ENCODE measurements around the gene MAML3.

GRCh38 chr4:140187316-140187695, 33.3 kb upstream of the MAML3 start:
- TF ChIP-seq, protein P1, sequence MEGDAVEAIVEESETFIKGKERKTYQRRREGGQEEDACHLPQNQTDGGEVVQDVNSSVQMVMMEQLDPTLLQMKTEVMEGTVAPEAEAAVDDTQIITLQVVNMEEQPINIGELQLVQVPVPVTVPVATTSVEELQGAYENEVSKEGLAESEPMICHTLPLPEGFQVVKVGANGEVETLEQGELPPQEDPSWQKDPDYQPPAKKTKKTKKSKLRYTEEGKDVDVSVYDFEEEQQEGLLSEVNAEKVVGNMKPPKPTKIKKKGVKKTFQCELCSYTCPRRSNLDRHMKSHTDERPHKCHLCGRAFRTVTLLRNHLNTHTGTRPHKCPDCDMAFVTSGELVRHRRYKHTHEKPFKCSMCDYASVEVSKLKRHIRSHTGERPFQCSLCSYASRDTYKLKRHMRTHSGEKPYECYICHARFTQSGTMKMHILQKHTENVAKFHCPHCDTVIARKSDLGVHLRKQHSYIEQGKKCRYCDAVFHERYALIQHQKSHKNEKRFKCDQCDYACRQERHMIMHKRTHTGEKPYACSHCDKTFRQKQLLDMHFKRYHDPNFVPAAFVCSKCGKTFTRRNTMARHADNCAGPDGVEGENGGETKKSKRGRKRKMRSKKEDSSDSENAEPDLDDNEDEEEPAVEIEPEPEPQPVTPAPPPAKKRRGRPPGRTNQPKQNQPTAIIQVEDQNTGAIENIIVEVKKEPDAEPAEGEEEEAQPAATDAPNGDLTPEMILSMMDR (IDR thresholded peaks at IDR 0.05; ENCODE audit: poor library complexity), result no peak
- TF ChIP-seq EZH2 (IDR thresholded peaks at IDR 0.05; ENCODE audit: borderline replicate concordance) (no peak), EZH2phosphoT487 (IDR thresholded peaks at IDR 0.05; ENCODE audit: low read depth, severe bottlenecking, unreplicated experiment) (no peak)

All from hepatocyte (in vitro differentiated cells).